NT2/D1 (cell line): Measurements from ENCODE around the gene WNK2.

Experiments used
- YY1 ChIP-seq: IDR thresholded peaks from 2 replicates; pipeline ENCODE4 v1.6.1; 2011; ENCODE audit not compliant: insufficient read length, insufficient read depth
- ZNF274 ChIP-seq: IDR thresholded peaks from 2 replicates; pipeline ENCODE4 v1.6.1; 2011; ENCODE audit warnings: mild to moderate bottlenecking, low read depth, low read length

DNA sequence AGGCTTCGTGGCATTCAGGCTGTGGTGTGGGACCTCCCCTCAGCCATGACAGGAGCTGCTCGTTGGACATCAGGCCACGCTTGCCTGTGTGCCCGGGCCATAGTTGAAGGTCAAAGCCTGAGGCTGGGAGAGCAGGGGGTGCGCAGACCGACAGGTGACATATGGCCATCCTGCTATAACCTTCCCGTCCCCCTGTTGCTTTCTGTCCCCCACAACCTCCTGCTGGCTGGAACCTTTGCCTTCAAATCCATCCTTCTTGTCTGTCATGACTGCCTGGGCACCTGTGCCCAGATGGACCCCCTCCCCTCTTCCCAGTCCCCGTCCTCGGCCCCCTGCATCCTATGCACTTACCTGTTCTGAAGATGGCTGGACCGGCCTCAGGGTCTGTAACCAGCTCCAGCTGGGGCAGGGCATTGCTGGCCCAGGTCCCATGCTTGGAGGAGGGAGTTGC lies 83.2 kb downstream of the WNK2 start:
- TF ChIP-seq YY1 (no peak), ZNF274 (no peak)
